Uterus (tissue), 4 donors: ENCODE measurements around the gene SLC35A2. TPM values are rescaled to one million over a fixed set of nuclear protein-coding genes. Genes with fewer than 3 reads are reported as not detected.

Experiments used
- DNase-seq, 2 donors: peaks; one replicate each; pipeline ENCODE4 v3.0.0-alpha.2; 2019 to 2020
- H3K27ac ChIP-seq, 2 donors: fragments of 200-600 bp; sonication (generic); 1 replicate in 1 of 2; 2 replicates in 1 of 2; pipeline ENCODE4 v1.5.1; 2016 to 2018
- H3K27me3 ChIP-seq, 2 donors: fragments of 200-600 bp; sonication (generic); one replicate each; pipeline ENCODE4 v1.5.1; 2018 to 2019; ENCODE audit warnings: control low read depth in 1 of 2
- H3K36me3 ChIP-seq, 2 donors: fragments of 200-600 bp; sonication (generic); one replicate each; pipeline ENCODE4 v1.5.1; 2019; ENCODE audit warnings: control low read depth in 1 of 2
- H3K4me1 ChIP-seq, 2 donors: fragments of 200-600 bp; sonication (generic); one replicate each; pipeline ENCODE4 v1.5.1; 2018 to 2019; ENCODE audit warnings: control low read depth in 1 of 2
- H3K4me3 ChIP-seq, 2 donors: fragments of 200-600 bp; sonication (generic); 1 replicate in 1 of 2; 2 replicates in 1 of 2; pipeline ENCODE4 v1.5.1; 2018 to 2019; ENCODE audit warnings: mild to moderate bottlenecking in 1 of 2
- H3K9me3 ChIP-seq, 2 donors: fragments of 200-600 bp; sonication (generic); one replicate each; pipeline ENCODE4 v1.5.1; 2019; ENCODE audit warnings: control low read depth in 1 of 2
- CTCF ChIP-seq, 4 experiments: fragments of 200-600 bp in 2 of 4; fragments of 450-650 bp in 2 of 4; sonication (generic) in 2 of 4; IDR thresholded peaks; one replicate each; pipeline ENCODE4 v1.5.1; 2016 to 2019; ENCODE audit warnings: antibody characterized with exemption in 4 of 4, mild to moderate bottlenecking in 2 of 4, moderate library complexity in 1 of 4
- POLR2A ChIP-seq, 2 donors: fragments of 450-650 bp; IDR thresholded peaks; one replicate each; pipeline ENCODE4 v1.6.1; 2016; ENCODE audit warnings: antibody characterized with exemption in 2 of 2, mild to moderate bottlenecking in 1 of 2, moderate library complexity in 1 of 2
- intact Hi-C: fragments of 100-400 bp; cut with DNase I; formaldehyde crosslinking; loops from one replicate; pipeline ENCODE4 v1.15.1; 2023; ENCODE audit warnings: low total_unique reads
- total RNA-seq, 4 donors: library from RNA; depleted of rRNA in 3 of 4; stranded (reverse); fragments of >200 nt in 3 of 4; gene quantifications; one replicate each; pipeline versions ENCODE4 v1.1.0 to v1.2.4, GENCODE V29; 2014 to 2023
- donor health status: DM: yes; HTN: yes; CAD: no.

Gene SLC35A2
- total RNA-seq, 4 donors from 2014 or later = 4.4 to 16.9 (median 11.1) TPM

GRCh38 chrX:48956728-48957414 is 45.4 kb upstream of the SLC35A2 start:
- Histone ChIP-seq H3K9me3 (no peaks in the 10 kb centered on the region), H3K27ac (peak overlapping the region; percentile 93 to 96), H3K36me3 (no peaks in the 10 kb centered on the region), H3K4me3 (peak overlapping the region; percentile 47 to 72), H3K27me3 (no peaks in the 10 kb centered on the region), H3K4me1 (no peaks in the 10 kb centered on the region)
- DNase-seq = peak in 1 of 2 donors; percentile 28
- intact Hi-C loops = no loop called here
- TF ChIP-seq POLR2A (IDR thresholded peaks at IDR 0.05) (no peak), CTCF (IDR thresholded peaks at IDR 0.05) (no peak)

DNA sequence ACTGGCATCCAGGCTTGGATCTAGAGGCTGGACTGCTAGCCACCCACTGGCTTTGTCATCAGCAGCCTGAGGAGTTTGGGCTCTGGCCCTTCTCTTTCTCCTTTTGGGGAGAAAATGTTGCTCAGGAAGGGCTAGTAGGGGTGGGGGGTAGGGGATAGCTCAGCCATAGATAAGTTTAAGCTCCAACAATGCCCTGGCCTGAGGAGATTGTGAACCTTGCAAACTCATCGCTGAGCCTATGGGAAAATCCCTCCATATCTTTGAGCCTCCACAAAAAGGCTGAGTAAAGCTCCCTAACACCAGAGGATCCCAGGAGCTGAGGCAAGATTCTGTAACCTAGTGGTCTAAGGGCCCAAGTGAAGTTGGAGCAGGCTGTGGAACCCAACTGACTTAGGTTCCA is 37.1 kb upstream of the SLC35A2 start:
- no peaks in the 10 kb centered on the region for H3K27me3 ChIP-seq
- no peaks in the 10 kb centered on the region for H3K36me3 ChIP-seq
- TF ChIP-seq CTCF (IDR thresholded peaks at IDR 0.05) = no peak
- TF ChIP-seq POLR2A (IDR thresholded peaks at IDR 0.05) = no peak
- DNase-seq = no peak
- no peaks in the 10 kb centered on the region for H3K9me3 ChIP-seq
- no peak overlapping the region for H3K4me3 ChIP-seq
- H3K27ac ChIP-seq = no peak overlapping the region
- intact Hi-C loops = no loop called here
- no peaks in the 10 kb centered on the region for H3K4me1 ChIP-seq

- peak; percentile 39 to 59 (median 48) for TF ChIP-seq CTCF (IDR thresholded peaks at IDR 0.05)
- no peak for TF ChIP-seq POLR2A (IDR thresholded peaks at IDR 0.05)
- Histone ChIP-seq H3K36me3 (no peaks in the 10 kb centered on the region), H3K4me1 (no peaks in the 10 kb centered on the region), H3K27ac (no peak overlapping the region), H3K4me3 (no peak overlapping the region), H3K27me3 (no peaks in the 10 kb centered on the region), H3K9me3 (no peaks in the 10 kb centered on the region)
- peak; percentile 31 to 35 for DNase-seq
- intact Hi-C loops = no loop called here
Observed at GRCh38 chrX:48945517-48946348, 34.3 kb upstream of the SLC35A2 start.

- Histone ChIP-seq H3K9me3 (no peaks in the 10 kb centered on the region), H3K27ac (no peak overlapping the region), H3K4me1 (no peaks in the 10 kb centered on the region), H3K4me3 (no peak overlapping the region), H3K36me3 (no peaks in the 10 kb centered on the region), H3K27me3 (no peaks in the 10 kb centered on the region)
- intact Hi-C loops = no loop called here
- no peak for DNase-seq
- TF ChIP-seq POLR2A (IDR thresholded peaks at IDR 0.05) (no peak), CTCF (IDR thresholded peaks at IDR 0.05) (no peak)
Observed at GRCh38 chrX:48942895-48943294, 31.4 kb upstream of the SLC35A2 start.

DNA sequence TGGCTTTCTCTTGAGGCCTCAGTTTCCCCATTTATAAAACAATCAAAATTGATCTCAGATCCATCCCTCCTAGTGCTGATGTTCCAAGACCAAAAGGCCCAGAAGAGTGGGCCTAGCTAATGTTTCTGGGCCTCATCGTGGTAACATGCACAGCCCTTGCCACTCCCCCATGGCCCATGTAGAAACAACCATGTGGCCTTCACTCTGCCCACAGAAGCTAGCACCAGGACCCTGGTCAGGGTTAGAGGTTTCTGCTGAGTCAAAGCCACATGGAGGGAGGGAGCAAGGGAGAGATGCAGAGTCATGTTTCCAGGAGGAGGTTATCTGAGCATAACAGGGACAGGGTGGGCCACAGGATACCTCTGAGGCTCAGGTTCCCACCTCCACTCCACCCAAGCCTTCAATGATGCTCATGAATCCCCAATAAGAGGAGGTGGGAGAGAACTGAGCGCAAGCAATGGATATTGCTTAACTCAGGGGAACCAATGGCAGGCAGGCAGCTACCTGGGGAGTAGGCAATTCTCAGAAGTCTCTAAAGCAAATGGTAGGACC is 29.0 kb upstream of the SLC35A2 start:
- H3K36me3 ChIP-seq = no peaks in the 10 kb centered on the region
- intact Hi-C loops = no loop called here
- TF ChIP-seq POLR2A (IDR thresholded peaks at IDR 0.05) (no peak), CTCF (IDR thresholded peaks at IDR 0.05) (no peak)
- no peaks in the 10 kb centered on the region for H3K27me3 ChIP-seq
- DNase-seq = no peak
- H3K4me3 ChIP-seq = no peak overlapping the region
- no peaks in the 10 kb centered on the region for H3K4me1 ChIP-seq
- no peaks in the 10 kb centered on the region for H3K9me3 ChIP-seq
- no peak overlapping the region for H3K27ac ChIP-seq
